Ovary (tissue), 3 donors: ENCODE data around the gene MTUS2.

Experiments used
- EP300 ChIP-seq: sonication (generic); formaldehyde crosslinking; IDR thresholded peaks from one replicate; pipeline ENCODE4 v1.6.1; 2017; ENCODE audit warnings: antibody characterized with exemption
- POLR2A ChIP-seq: fragments of 450-650 bp; IDR thresholded peaks from one replicate; pipeline ENCODE4 v1.6.1; 2017; ENCODE audit warnings: antibody characterized with exemption, mild to moderate bottlenecking, moderate library complexity
- TF ChIP-seq, protein P1 (sequence below), 3 donors: fragments of 450-650 bp in 2 of 3; fragments of 200-600 bp in 1 of 3; IDR thresholded peaks; one replicate each; pipeline versions ENCODE4 v1.5.1 to v1.8.0; 2016 to 2022; ENCODE audit warnings: antibody characterized with exemption in 3 of 3, mild to moderate bottlenecking in 1 of 3
- donor health status: DM: no; HTN: no; CAD: no.

- TF ChIP-seq, protein P1, sequence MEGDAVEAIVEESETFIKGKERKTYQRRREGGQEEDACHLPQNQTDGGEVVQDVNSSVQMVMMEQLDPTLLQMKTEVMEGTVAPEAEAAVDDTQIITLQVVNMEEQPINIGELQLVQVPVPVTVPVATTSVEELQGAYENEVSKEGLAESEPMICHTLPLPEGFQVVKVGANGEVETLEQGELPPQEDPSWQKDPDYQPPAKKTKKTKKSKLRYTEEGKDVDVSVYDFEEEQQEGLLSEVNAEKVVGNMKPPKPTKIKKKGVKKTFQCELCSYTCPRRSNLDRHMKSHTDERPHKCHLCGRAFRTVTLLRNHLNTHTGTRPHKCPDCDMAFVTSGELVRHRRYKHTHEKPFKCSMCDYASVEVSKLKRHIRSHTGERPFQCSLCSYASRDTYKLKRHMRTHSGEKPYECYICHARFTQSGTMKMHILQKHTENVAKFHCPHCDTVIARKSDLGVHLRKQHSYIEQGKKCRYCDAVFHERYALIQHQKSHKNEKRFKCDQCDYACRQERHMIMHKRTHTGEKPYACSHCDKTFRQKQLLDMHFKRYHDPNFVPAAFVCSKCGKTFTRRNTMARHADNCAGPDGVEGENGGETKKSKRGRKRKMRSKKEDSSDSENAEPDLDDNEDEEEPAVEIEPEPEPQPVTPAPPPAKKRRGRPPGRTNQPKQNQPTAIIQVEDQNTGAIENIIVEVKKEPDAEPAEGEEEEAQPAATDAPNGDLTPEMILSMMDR (IDR thresholded peaks at IDR 0.05), result no peak
- no peak for TF ChIP-seq POLR2A
- no peak for TF ChIP-seq EP300
Measured at GRCh38 chr13:29038700-29039099, 218.6 kb downstream of the MTUS2 start.
